GM23338 (cell line): Measurements from ENCODE around the gene CNIH1.

ENCODE experiments used
- CREB1 ChIP-seq: fragments of 250-450 bp; sonication (Bioruptor Pico); IDR thresholded peaks from 2 replicates; pipeline ENCODE4 v1.5.0; 2020; ENCODE audit warnings: low read depth, mild to moderate bottlenecking, moderate library complexity
- CTCF ChIP-seq, 2 experiments: fragments of 200-600 bp in 1 of 2; sonication (generic) in 1 of 2; conservative IDR thresholded peaks; 2 replicates each; pipeline versions ENCODE4 v1.5.1 to v1.6.1; 2016 to 2017; ENCODE audit warnings: antibody characterized with exemption in 2 of 2, low read depth in 2 of 2, mild to moderate bottlenecking in 2 of 2, moderate library complexity in 1 of 2
- EZH2 ChIP-seq: fragments of 200-600 bp; sonication (generic); IDR thresholded peaks from one replicate; pipeline ENCODE4 v1.8.0; 2017; ENCODE audit warnings: antibody characterized with exemption, mild to moderate bottlenecking, low read depth; ENCODE audit not compliant: unreplicated experiment
- EZH2phosphoT487 ChIP-seq: fragments of 200-600 bp; sonication (generic); IDR thresholded peaks from one replicate; pipeline ENCODE4 v1.8.1; 2018; ENCODE audit warnings: antibody characterized with exemption; ENCODE audit not compliant: unreplicated experiment
- JUNB ChIP-seq: IDR thresholded peaks from one replicate; pipeline ENCODE4 v1.6.1; 2016; ENCODE audit warnings: antibody characterized with exemption; ENCODE audit not compliant: unreplicated experiment
- NANOG ChIP-seq: IDR thresholded peaks from 2 replicates; pipeline ENCODE4 v1.6.1; 2016; ENCODE audit warnings: antibody characterized with exemption, borderline replicate concordance
- POLR2AphosphoS5 ChIP-seq: IDR thresholded peaks from 2 replicates; pipeline ENCODE4 v1.6.1; 2016; ENCODE audit warnings: antibody characterized with exemption, low read depth
- REST ChIP-seq: IDR thresholded peaks from one replicate; pipeline ENCODE4 v1.6.1; 2018; ENCODE audit warnings: antibody characterized with exemption; ENCODE audit not compliant: unreplicated experiment
- STAT1 ChIP-seq: IDR thresholded peaks from one replicate; pipeline ENCODE4 v1.6.1; 2016; ENCODE audit warnings: antibody characterized with exemption; ENCODE audit not compliant: unreplicated experiment
- ZNF114 ChIP-seq: fragments of 250-450 bp; sonication (Bioruptor Pico); IDR thresholded peaks from 2 replicates; pipeline ENCODE4 v1.5.0; 2020; ENCODE audit warnings: mild to moderate bottlenecking, moderate library complexity
- ZNF331 ChIP-seq: fragments of 250-450 bp; sonication (Bioruptor Pico); IDR thresholded peaks from 2 replicates; pipeline ENCODE4 v1.5.0; 2020; ENCODE audit warnings: low read depth, mild to moderate bottlenecking, moderate library complexity
- ZNF462 ChIP-seq: fragments of 250-450 bp; sonication (Bioruptor Pico); IDR thresholded peaks from 2 replicates; pipeline ENCODE4 v1.5.0; 2020; ENCODE audit warnings: mild to moderate bottlenecking, moderate library complexity

GRCh38 chr14:54457609-54457996 is 16.4 kb upstream of the CNIH1 start:
- TF ChIP-seq CTCF (conservative IDR thresholded peaks at IDR 0.05; ENCODE audit: low read depth in 2 of 2) = no peak
- no peak for TF ChIP-seq EZH2phosphoT487
- TF ChIP-seq CREB1 (CRISPR knock-in tag) = no peak
- no peak for TF ChIP-seq POLR2AphosphoS5
- TF ChIP-seq REST = no peak
- no peak for TF ChIP-seq EZH2
- TF ChIP-seq NANOG = no peak
- TF ChIP-seq ZNF331 = no peak
- no peak for TF ChIP-seq JUNB
- TF ChIP-seq ZNF114 (CRISPR knock-in tag) = no peak
- TF ChIP-seq STAT1 = no peak
- TF ChIP-seq ZNF462 = no peak
